Liver (tissue), 9 donors: ENCODE results near the gene PDIA4. TPM values are rescaled to one million over a fixed set of nuclear protein-coding genes. Genes with fewer than 3 reads are reported as not detected.

ENCODE experiments used
- DNase-seq: peaks from one replicate; pipeline ENCODE4 v3.0.0-alpha.2; 2017; ENCODE audit warnings: low spot score
- H3K27ac ChIP-seq, 2 donors: one replicate each; pipeline ENCODE4 v1.7.0; 2013; ENCODE audit warnings: inconsistent platforms in 2 of 2, low read length in 2 of 2, control low read depth in 1 of 2, low read depth in 1 of 2, mild to moderate bottlenecking in 1 of 2
- H3K27me3 ChIP-seq, 4 donors: one replicate each; pipeline versions ENCODE4 v1.6.1 to v1.7.0; 2013; ENCODE audit warnings: low read length in 3 of 4, inconsistent platforms in 1 of 4, mild to moderate bottlenecking in 1 of 4, moderate library complexity in 1 of 4; ENCODE audit not compliant: control insufficient read depth in 4 of 4, insufficient read depth in 4 of 4
- H3K36me3 ChIP-seq, 4 donors: one replicate each; pipeline versions ENCODE4 v1.6.1 to v1.7.0; 2013; ENCODE audit warnings: low read length in 3 of 4, mild to moderate bottlenecking in 3 of 4, low read depth in 1 of 4, moderate library complexity in 1 of 4; ENCODE audit not compliant: control insufficient read depth in 4 of 4, insufficient read depth in 3 of 4
- H3K4me1 ChIP-seq, 4 donors: one replicate each; pipeline versions ENCODE4 v1.6.1 to v1.7.0; 2013; ENCODE audit warnings: low read length in 3 of 4, mild to moderate bottlenecking in 3 of 4, moderate library complexity in 1 of 4; ENCODE audit not compliant: control insufficient read depth in 4 of 4, insufficient read depth in 4 of 4
- H3K4me3 ChIP-seq, 3 donors: one replicate each; pipeline versions ENCODE4 v1.6.1 to v1.7.0; 2013; ENCODE audit warnings: low read length in 3 of 3, control low read depth in 1 of 3, low read depth in 1 of 3, mild to moderate bottlenecking in 1 of 3
- H3K9ac ChIP-seq, 2 donors: one replicate each; pipeline ENCODE4 v1.7.0; 2013; ENCODE audit warnings: low read length in 2 of 2, mild to moderate bottlenecking in 2 of 2, moderate library complexity in 2 of 2, control low read depth in 1 of 2, low read depth in 1 of 2
- H3K9me3 ChIP-seq, 4 donors: one replicate each; pipeline versions ENCODE4 v1.6.1 to v1.7.0; 2013; ENCODE audit warnings: low read length in 3 of 4; ENCODE audit not compliant: control insufficient read depth in 4 of 4
- ATF3 ChIP-seq: IDR thresholded peaks from 2 replicates; pipeline ENCODE4 v1.6.1; 2016; ENCODE audit warnings: antibody characterized with exemption
- CTCF ChIP-seq: fragments of 150-350 bp; IDR thresholded peaks from 2 replicates; pipeline ENCODE4 v1.5.1; 2017; ENCODE audit warnings: improper control_type of control experiment, low read depth, low read length; ENCODE audit not compliant: missing input control
- FOXA2 ChIP-seq: IDR thresholded peaks from 2 replicates; pipeline ENCODE4 v1.6.1; 2016; ENCODE audit warnings: antibody characterized with exemption
- GABPA ChIP-seq, 2 donors: IDR thresholded peaks in 1 of 2; conservative IDR thresholded peaks in 1 of 2; 2 replicates each; pipeline ENCODE4 v1.6.1; 2016; ENCODE audit warnings: antibody characterized with exemption in 2 of 2, mild to moderate bottlenecking in 1 of 2, moderate library complexity in 1 of 2
- MAX ChIP-seq: IDR thresholded peaks from 2 replicates; pipeline ENCODE4 v1.6.1; 2016; ENCODE audit warnings: antibody characterized with exemption
- NR2F2 ChIP-seq: IDR thresholded peaks from 2 replicates; pipeline ENCODE4 v1.6.1; 2016; ENCODE audit warnings: antibody characterized with exemption
- RAD21 ChIP-seq, 2 donors: IDR thresholded peaks; 2 replicates each; pipeline ENCODE4 v1.6.1; 2016; ENCODE audit warnings: antibody characterized with exemption in 2 of 2, mild to moderate bottlenecking in 2 of 2
- REST ChIP-seq: IDR thresholded peaks from 2 replicates; pipeline ENCODE4 v1.6.1; 2016; ENCODE audit warnings: antibody characterized with exemption, mild to moderate bottlenecking
- RXRA ChIP-seq, 2 donors: IDR thresholded peaks; 2 replicates each; pipeline ENCODE4 v1.6.1; 2017 to 2018; ENCODE audit warnings: antibody characterized with exemption in 2 of 2, mild to moderate bottlenecking in 1 of 2
- SP1 ChIP-seq: IDR thresholded peaks from 2 replicates; pipeline ENCODE4 v1.6.1; 2018; ENCODE audit warnings: antibody characterized with exemption, mild to moderate bottlenecking
- YY1 ChIP-seq: IDR thresholded peaks from 2 replicates; pipeline ENCODE4 v1.6.1; 2016; ENCODE audit warnings: antibody characterized with exemption, mild to moderate bottlenecking
- WGBS: extraction: QIAGEN DNeasy Blood & Tissue Kit; methylation state at CpG from one replicate; pipeline ENCODE4 v1.1.7; 2013; 5-methylcytosine and 5-hydroxymethylcytosine counted together
- polyA plus RNA-seq, 2 donors: library from polyadenylated mRNA; stranded (reverse) in 1 of 2; unstranded in 1 of 2; fragments of 200-250 nt in 1 of 2; fragments of >200 nt in 1 of 2; fragmentation: Nextera tagmentation in 1 of 2; extraction: Ambion mirVana in 1 of 2; gene quantifications; one replicate each; pipeline versions ENCODE4 v1.2.1 to v1.2.3, GENCODE V29; 2013 to 2015
- total RNA-seq, 2 donors: library from RNA; depleted of rRNA; stranded (reverse); fragments of >200 nt; gene quantifications; one replicate each; pipeline ENCODE4 v1.2.3, GENCODE V29; 2014
- donor health status: healthy.
- donor health status: healthy.
- donor health status: healthy.
- donor health status: healthy.
- donor health status: healthy.

Gene PDIA4
- total and polyA plus RNA-seq, 4 donors = 133 to 502 (median 233) TPM

- WGBS = 10% methylated on average over 5 of the region's 5 CpGs
- H3K27ac ChIP-seq = no peak overlapping the region
- H3K9ac ChIP-seq = no peak overlapping the region
Observed at GRCh38 chr7:148962440-148962822, 65.9 kb downstream of the PDIA4 start.

GRCh38 chr7:148959726-148960125 is 68.6 kb downstream of the PDIA4 start:
- DNase-seq = no peak
- H3K27me3 ChIP-seq = no peaks in the 10 kb centered on the region
- 83% methylated on average over 3 of the region's 3 CpGs for WGBS
- H3K4me1 ChIP-seq = peaks cover 0 to 18% (median 9%) of the 10 kb centered on the region in 4 donors
- no peak overlapping the region for H3K4me3 ChIP-seq
- H3K27ac ChIP-seq = no peak overlapping the region
- no peak overlapping the region for H3K9ac ChIP-seq
- no peaks in the 10 kb centered on the region for H3K36me3 ChIP-seq
- H3K9me3 ChIP-seq = no peaks in the 10 kb centered on the region
- TF ChIP-seq MAX (no peak), CTCF (no peak), GABPA (IDR thresholded peaks at IDR 0.05 in 1 of 2, conservative IDR thresholded peaks at IDR 0.05 in 1 of 2) (no peak), ATF3 (no peak)

More at GRCh38 chr7:148962440-148962822, 65.9 kb downstream of the PDIA4 start:
- H3K4me1 ChIP-seq = peaks cover 0 to 20% (median 10%) of the 10 kb centered on the region in 4 donors
- H3K36me3 ChIP-seq = no peaks in the 10 kb centered on the region
- no peak for TF ChIP-seq REST
- TF ChIP-seq GABPA (IDR thresholded peaks at IDR 0.05 in 1 of 2, conservative IDR thresholded peaks at IDR 0.05 in 1 of 2) = no peak
- TF ChIP-seq YY1 = no peak
- no peak for TF ChIP-seq NR2F2
- TF ChIP-seq FOXA2 = no peak
- no peak for TF ChIP-seq RAD21 (IDR thresholded peaks at IDR 0.05)
- DNase-seq = no peak
- no peaks in the 10 kb centered on the region for H3K9me3 ChIP-seq
- H3K27me3 ChIP-seq = no peaks in the 10 kb centered on the region
- peak overlapping the region; percentile 69 to 89 (median 78) for H3K4me3 ChIP-seq

- no peaks in the 10 kb centered on the region for H3K9me3 ChIP-seq
- TF ChIP-seq RXRA (IDR thresholded peaks at IDR 0.05) (no peak), SP1 (no peak)
Observed at GRCh38 chr7:148958061-148958460, 70.2 kb downstream of the PDIA4 start.

More at GRCh38 chr7:148958061-148958460, 70.2 kb downstream of the PDIA4 start:
- H3K9ac ChIP-seq = no peak overlapping the region
- peaks cover 0 to 4% (median 3%) of the 10 kb centered on the region in 4 donors for H3K4me1 ChIP-seq
- H3K4me3 ChIP-seq = no peak overlapping the region
- no peak overlapping the region for H3K27ac ChIP-seq
- WGBS = 88% methylated on average over 9 of the region's 9 CpGs
- H3K36me3 ChIP-seq = no peaks in the 10 kb centered on the region
- no peaks in the 10 kb centered on the region for H3K27me3 ChIP-seq
- no peak for DNase-seq
